ENCODE results near the gene PCDHB14. TPM values are rescaled to one million over a fixed set of nuclear protein-coding genes. Genes with fewer than 3 reads are reported as not detected.
A peak's percentile ranks its signal among the peaks of the same experiment; 100 is the strongest.
"Not testable (repeated sequence)": the region's sequence is repeated elsewhere in the genome, so short reads cannot be mapped to it uniquely, and the experiment has no call there.

The PCDHB14 gene
- total RNA-seq, 1 experiment from 2014 or later = 0.10 TPM

DNA sequence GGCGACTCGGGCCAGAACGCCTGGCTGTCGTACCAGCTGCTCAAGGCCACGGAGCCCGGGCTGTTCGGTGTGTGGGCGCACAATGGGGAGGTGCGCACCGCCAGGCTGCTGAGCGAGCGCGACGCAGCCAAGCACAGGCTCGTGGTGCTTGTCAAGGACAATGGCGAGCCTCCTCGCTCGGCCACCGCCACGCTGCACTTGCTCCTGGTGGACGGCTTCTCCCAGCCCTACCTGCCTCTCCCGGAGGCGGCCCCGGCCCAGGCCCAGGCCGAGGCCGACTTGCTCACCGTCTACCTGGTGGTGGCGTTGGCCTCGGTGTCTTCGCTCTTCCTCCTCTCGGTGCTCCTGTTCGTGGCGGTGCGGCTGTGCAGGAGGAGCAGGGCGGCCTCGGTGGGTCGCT, 28.8 kb upstream of the PCDHB14 start:
- H3K36me3 ChIP-seq (replicated peaks; ENCODE audit: control insufficient read depth, insufficient read depth, low read length); H3K4me3 ChIP-seq (ENCODE audit: insufficient read depth, low read depth, low read length); DNase-seq; H3K27me3 ChIP-seq (ENCODE audit: control insufficient read depth, insufficient read depth, low read length): not testable (repeated sequence)

- Histone ChIP-seq H3K27me3 (ENCODE audit: control insufficient read depth, insufficient read depth, low read length) (no peaks in the 10 kb centered on the region), H3K36me3 (replicated peaks; ENCODE audit: control insufficient read depth, insufficient read depth, low read length) (no peaks in the 10 kb centered on the region), H3K4me3 (ENCODE audit: insufficient read depth, low read depth, low read length) (no peak overlapping the region)
- DNase-seq = no peak
These were observed 26.8 kb upstream of the PCDHB14 start for GRCh38 chr5:141196363-141196762.

DNA sequence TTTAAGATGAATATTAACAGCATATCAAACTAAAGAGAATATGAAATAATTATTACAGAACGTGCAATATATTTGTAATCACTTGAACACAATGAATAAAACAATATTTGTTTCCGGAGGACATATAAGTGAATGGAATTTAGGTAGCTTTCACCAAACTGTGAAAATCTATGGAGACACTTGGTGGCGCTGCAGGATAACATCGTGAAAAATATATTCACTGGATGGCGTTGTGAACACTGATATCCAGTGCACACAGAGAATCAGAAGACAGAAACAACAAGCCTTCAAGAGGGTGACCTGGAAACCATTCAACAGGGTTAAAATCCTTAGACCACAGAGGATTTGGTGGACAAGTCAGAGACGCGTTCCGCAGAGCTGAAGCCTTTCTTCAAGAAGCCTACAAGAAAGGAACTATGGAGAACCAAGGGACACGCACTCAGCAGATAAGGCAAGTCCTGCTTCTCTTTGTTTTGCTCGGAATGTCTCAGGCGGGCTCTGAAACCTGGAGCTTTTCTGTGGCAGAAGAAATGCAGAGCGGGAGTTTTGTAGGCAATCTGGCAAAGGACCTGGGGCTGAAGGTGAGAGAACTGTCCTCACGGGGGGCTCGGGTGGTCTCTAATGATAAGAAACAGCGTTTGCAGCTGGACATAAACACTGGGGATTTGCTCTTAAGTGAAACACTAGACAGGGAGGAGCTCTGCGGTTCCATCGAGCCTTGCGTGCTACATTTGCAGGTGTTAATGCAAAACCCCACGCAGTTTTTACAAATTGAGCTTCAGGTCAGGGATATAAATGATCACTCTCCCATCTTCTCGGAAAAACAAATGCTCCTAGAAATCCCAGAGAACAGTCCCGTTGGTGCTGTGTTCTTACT, 23.5 kb upstream of the PCDHB14 start, which contains the start of gene PCDHB11:
PCDHB11 (plus strand) TSS at position 269 of the 877 bp plus-strand sequence; CDS start at position 417, 148 bp downstream.
- H3K4me3 ChIP-seq (ENCODE audit: insufficient read depth, low read depth, low read length) = no peak within 1 kb of the TSS
- no peaks in the 10 kb centered on the region for H3K27me3 ChIP-seq (ENCODE audit: control insufficient read depth, insufficient read depth, low read length)
- H3K36me3 ChIP-seq (replicated peaks; ENCODE audit: control insufficient read depth, insufficient read depth, low read length) = no peaks in the 10 kb centered on the region
- DNase-seq = peak; percentile 59

- not testable (repeated sequence) for H3K36me3 ChIP-seq (replicated peaks; ENCODE audit: control insufficient read depth, insufficient read depth, low read length); DNase-seq; H3K27me3 ChIP-seq (ENCODE audit: control insufficient read depth, insufficient read depth, low read length); H3K4me3 ChIP-seq (ENCODE audit: insufficient read depth, low read depth, low read length)
These were observed 22.0 kb upstream of the PCDHB14 start for GRCh38 chr5:141201126-141201525.

DNA sequence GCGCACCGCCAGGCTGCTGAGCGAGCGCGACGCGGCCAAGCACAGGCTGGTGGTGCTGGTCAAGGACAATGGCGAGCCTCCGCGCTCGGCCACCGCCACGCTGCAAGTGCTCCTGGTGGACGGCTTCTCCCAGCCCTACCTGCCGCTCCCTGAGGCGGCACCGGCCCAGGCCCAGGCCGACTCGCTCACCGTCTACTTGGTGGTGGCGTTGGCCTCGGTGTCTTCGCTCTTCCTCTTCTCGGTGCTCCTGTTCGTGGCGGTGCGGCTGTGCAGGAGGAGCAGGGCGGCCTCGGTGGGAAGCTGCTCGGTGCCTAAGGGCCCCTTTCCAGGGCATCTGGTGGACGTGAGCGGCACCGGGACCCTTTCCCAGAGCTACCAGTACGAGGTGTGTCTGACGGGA, 21.5 kb upstream of the PCDHB14 start:
- H3K4me3 ChIP-seq (ENCODE audit: insufficient read depth, low read depth, low read length); DNase-seq; H3K36me3 ChIP-seq (replicated peaks; ENCODE audit: control insufficient read depth, insufficient read depth, low read length); H3K27me3 ChIP-seq (ENCODE audit: control insufficient read depth, insufficient read depth, low read length): not testable (repeated sequence)

- Histone ChIP-seq H3K4me3 (ENCODE audit: insufficient read depth, low read depth, low read length) (no peak within 1 kb of the TSS), H3K27me3 (ENCODE audit: control insufficient read depth, insufficient read depth, low read length) (no peaks in the 10 kb centered on the region), H3K36me3 (replicated peaks; ENCODE audit: control insufficient read depth, insufficient read depth, low read length) (no peaks in the 10 kb centered on the region)
- peak; percentile 48 for DNase-seq
These were observed 14.7 kb upstream of the PCDHB14 start, which contains the start of gene PCDHB12 for GRCh38 chr5:141208478-141208877. Gene PCDHB12, plus strand, starts transcription at chr5:141208719. Its CDS starts 189 bp downstream, at chr5:141208908.

GRCh38 chr5:141210281-141210680, 12.9 kb upstream of the PCDHB14 start:
- DNase-seq; H3K27me3 ChIP-seq (ENCODE audit: control insufficient read depth, insufficient read depth, low read length); H3K4me3 ChIP-seq (ENCODE audit: insufficient read depth, low read depth, low read length); H3K36me3 ChIP-seq (replicated peaks; ENCODE audit: control insufficient read depth, insufficient read depth, low read length): not testable (repeated sequence)

DNA sequence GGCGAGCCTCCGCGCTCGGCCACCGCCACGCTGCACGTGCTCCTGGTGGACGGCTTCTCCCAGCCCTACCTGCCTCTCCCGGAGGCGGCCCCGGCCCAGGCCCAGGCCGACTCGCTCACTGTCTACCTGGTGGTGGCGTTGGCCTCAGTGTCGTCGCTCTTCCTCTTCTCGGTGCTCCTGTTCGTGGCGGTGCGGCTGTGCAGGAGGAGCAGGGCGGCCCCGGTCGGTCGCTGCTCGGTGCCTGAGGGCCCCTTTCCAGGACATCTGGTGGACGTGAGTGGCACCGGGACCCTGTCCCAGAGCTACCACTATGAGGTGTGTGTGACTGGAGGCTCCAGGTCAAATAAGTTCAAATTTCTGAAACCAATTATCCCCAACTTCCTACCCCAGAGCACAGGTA, 12.3 kb upstream of the PCDHB14 start:
- DNase-seq; H3K27me3 ChIP-seq (ENCODE audit: control insufficient read depth, insufficient read depth, low read length); H3K4me3 ChIP-seq (ENCODE audit: insufficient read depth, low read depth, low read length); H3K36me3 ChIP-seq (replicated peaks; ENCODE audit: control insufficient read depth, insufficient read depth, low read length): not testable (repeated sequence)

DNA sequence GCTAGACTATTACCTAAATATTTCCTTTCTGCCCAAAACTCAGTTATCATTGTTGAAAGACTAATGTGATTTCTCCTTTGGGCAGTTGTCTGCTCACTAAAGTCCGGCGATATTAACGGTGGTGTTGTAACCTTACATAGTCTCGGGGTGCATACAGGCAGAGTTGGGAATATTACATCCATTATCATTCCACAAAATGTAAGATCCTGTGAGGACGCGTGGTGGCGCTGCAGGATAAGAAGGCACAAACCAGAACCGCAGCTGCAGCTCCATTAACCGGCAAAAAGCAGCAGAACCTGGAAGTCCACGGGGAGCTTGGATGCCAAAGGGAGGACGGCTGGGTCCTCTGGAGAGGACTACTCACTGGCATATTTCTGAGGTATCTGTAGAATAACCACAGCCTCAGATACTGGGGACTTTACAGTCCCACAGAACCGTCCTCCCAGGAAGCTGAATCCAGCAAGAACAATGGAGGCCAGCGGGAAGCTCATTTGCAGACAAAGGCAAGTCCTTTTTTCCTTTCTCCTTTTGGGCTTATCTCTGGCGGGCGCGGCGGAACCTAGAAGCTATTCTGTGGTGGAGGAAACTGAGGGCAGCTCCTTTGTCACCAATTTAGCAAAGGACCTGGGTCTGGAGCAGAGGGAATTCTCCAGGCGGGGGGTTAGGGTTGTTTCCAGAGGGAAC, 9.3 kb upstream of the PCDHB14 start, which contains the start of gene PCDHB13:
PCDHB13 (plus strand) TSS at position 264 of the 684 bp plus-strand sequence; CDS start at position 469, 205 bp downstream.
- not testable (repeated sequence) for H3K36me3 ChIP-seq (replicated peaks; ENCODE audit: control insufficient read depth, insufficient read depth, low read length); H3K4me3 ChIP-seq (ENCODE audit: insufficient read depth, low read depth, low read length); H3K27me3 ChIP-seq (ENCODE audit: control insufficient read depth, insufficient read depth, low read length)
- peak; percentile 38 for DNase-seq

- DNase-seq; H3K36me3 ChIP-seq (replicated peaks; ENCODE audit: control insufficient read depth, insufficient read depth, low read length): not testable (repeated sequence)
These were observed 8.6 kb upstream of the PCDHB14 start for GRCh38 chr5:141214583-141214982.

GRCh38 chr5:141215504-141215903, 7.6 kb upstream of the PCDHB14 start:
- not testable (repeated sequence) for H3K27me3 ChIP-seq (ENCODE audit: control insufficient read depth, insufficient read depth, low read length); H3K4me3 ChIP-seq (ENCODE audit: insufficient read depth, low read depth, low read length); DNase-seq; H3K36me3 ChIP-seq (replicated peaks; ENCODE audit: control insufficient read depth, insufficient read depth, low read length)

More at GRCh38 chr5:141214583-141214982, 8.6 kb upstream of the PCDHB14 start:
- H3K27me3 ChIP-seq (ENCODE audit: control insufficient read depth, insufficient read depth, low read length); H3K4me3 ChIP-seq (ENCODE audit: insufficient read depth, low read depth, low read length): not testable (repeated sequence)

DNA sequence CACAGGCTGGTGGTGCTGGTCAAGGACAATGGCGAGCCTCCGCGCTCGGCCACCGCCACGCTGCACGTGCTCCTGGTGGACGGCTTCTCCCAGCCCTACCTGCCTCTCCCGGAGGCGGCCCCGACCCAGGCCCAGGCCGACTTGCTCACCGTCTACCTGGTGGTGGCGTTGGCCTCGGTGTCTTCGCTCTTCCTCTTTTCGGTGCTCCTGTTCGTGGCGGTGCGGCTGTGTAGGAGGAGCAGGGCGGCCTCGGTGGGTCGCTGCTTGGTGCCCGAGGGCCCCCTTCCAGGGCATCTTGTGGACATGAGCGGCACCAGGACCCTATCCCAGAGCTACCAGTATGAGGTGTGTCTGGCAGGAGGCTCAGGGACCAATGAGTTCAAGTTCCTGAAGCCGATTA, 7.1 kb upstream of the PCDHB14 start:
- not testable (repeated sequence) for H3K27me3 ChIP-seq (ENCODE audit: control insufficient read depth, insufficient read depth, low read length); H3K36me3 ChIP-seq (replicated peaks; ENCODE audit: control insufficient read depth, insufficient read depth, low read length); H3K4me3 ChIP-seq (ENCODE audit: insufficient read depth, low read depth, low read length); DNase-seq

DNA sequence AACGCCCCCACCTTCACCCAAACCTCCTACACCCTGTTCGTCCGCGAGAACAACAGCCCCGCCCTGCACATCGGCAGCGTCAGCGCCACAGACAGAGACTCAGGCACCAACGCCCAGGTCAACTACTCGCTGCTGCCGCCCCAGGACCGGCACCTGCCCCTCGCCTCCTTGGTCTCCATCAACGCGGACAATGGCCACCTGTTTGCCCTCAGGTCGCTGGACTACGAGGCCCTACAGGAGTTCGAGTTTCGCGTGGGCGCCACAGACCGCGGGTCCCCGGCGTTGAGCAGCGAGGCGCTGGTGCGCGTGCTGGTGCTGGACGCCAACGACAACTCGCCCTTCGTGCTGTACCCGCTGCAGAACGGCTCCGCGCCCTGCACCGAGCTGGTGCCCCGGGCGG, 1.7 kb downstream of the PCDHB14 start:
- H3K36me3 ChIP-seq (replicated peaks; ENCODE audit: control insufficient read depth, insufficient read depth, low read length); H3K4me3 ChIP-seq (ENCODE audit: insufficient read depth, low read depth, low read length); H3K27me3 ChIP-seq (ENCODE audit: control insufficient read depth, insufficient read depth, low read length); DNase-seq: not testable (repeated sequence)

DNA sequence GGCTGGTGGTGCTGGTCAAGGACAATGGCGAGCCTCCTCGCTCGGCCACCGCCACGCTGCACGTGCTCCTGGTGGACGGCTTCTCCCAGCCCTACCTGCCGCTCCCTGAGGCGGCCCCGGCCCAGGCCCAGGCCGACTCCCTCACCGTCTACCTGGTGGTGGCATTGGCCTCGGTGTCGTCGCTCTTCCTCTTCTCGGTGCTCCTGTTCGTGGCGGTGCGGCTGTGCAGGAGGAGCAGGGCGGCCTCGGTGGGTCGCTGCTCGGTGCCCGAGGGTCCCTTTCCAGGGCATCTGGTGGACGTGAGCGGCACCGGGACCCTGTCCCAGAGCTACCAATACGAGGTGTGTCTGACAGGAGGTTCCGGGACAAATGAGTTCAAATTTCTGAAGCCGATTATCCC, 2.3 kb downstream of the PCDHB14 start:
- H3K27me3 ChIP-seq (ENCODE audit: control insufficient read depth, insufficient read depth, low read length) = not testable (repeated sequence)

More for the DNA sequence above, 2.3 kb downstream of the PCDHB14 start:
- not testable (repeated sequence) for H3K36me3 ChIP-seq (replicated peaks; ENCODE audit: control insufficient read depth, insufficient read depth, low read length); H3K4me3 ChIP-seq (ENCODE audit: insufficient read depth, low read depth, low read length); DNase-seq
